ENCODE measurements around the gene EHD4. TPM values are rescaled to one million over a fixed set of nuclear protein-coding genes. Genes with fewer than 3 reads are reported as not detected.

Gene EHD4
- polyA plus RNA-seq, 3 donors, result 12.8 to 16.0 (median 14.2) TPM

DNA sequence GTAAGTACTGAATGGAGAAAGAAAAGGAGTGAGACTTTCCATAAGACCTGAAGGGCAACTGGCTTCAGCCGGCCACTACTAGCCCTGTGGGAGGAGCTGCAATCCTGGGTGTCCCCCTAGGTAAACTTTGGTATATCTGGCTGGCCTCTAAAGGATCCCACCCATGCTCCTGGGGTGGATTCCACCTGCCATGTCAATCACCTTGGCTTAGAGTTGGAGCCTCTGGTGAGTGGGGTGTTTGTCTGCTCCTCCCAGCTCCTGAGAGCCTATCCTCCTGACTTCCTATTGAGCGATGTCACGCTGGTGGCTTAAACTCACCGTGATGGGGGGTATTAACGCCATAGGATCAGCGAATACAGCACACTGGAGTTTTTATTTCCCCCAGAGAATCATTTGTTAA is 81.1 kb downstream of the EHD4 start:
- Histone ChIP-seq H3K79me2 (ENCODE audit: insufficient read depth, low read length) (no peaks in the 10 kb centered on the region), H3K36me3 (replicated peaks in 1 of 2; ENCODE audit: control insufficient read depth in 1 of 2, insufficient read depth in 2 of 2, low read length in 2 of 2) (no peaks in the 10 kb centered on the region), H3K4me3 (replicated peaks in 1 of 3; ENCODE audit: low read depth in 2 of 3, low read length in 3 of 3) (no peak overlapping the region), H3K9ac (ENCODE audit: insufficient read depth, low read length, poor library complexity, severe bottlenecking) (no peak overlapping the region), H3K27me3 (ENCODE audit: control insufficient read depth in 2 of 2, insufficient read depth in 2 of 2, low read length in 2 of 2) (no peaks in the 10 kb centered on the region), H4K20me1 (ENCODE audit: insufficient read depth, low read length) (no peaks in the 10 kb centered on the region), H3K27ac (ENCODE audit: low read depth in 1 of 2, low read length in 2 of 2) (no peak overlapping the region), H3K4me2 (replicated peaks; ENCODE audit: extremely low read depth, low read length, poor library complexity, severe bottlenecking) (no peak overlapping the region), H3K4me1 (ENCODE audit: control insufficient read depth in 1 of 2, insufficient read depth in 2 of 2, low read length in 2 of 2) (peaks cover 27 to 31% of the 10 kb centered on the region in 2 donors), H2AFZ (ENCODE audit: insufficient read depth, low read depth, low read length, poor library complexity, severe bottlenecking) (no peak overlapping the region), H3K9me3 (replicated peaks in 1 of 2; ENCODE audit: control insufficient read depth in 1 of 2, insufficient read depth in 1 of 2, low read length in 2 of 2) (no peaks in the 10 kb centered on the region)
- H3K4me1 Mint-ChIP-seq, result peaks cover 35% of the 10 kb centered on the region
- no peak for DNase-seq
- TF ChIP-seq, protein P1, sequence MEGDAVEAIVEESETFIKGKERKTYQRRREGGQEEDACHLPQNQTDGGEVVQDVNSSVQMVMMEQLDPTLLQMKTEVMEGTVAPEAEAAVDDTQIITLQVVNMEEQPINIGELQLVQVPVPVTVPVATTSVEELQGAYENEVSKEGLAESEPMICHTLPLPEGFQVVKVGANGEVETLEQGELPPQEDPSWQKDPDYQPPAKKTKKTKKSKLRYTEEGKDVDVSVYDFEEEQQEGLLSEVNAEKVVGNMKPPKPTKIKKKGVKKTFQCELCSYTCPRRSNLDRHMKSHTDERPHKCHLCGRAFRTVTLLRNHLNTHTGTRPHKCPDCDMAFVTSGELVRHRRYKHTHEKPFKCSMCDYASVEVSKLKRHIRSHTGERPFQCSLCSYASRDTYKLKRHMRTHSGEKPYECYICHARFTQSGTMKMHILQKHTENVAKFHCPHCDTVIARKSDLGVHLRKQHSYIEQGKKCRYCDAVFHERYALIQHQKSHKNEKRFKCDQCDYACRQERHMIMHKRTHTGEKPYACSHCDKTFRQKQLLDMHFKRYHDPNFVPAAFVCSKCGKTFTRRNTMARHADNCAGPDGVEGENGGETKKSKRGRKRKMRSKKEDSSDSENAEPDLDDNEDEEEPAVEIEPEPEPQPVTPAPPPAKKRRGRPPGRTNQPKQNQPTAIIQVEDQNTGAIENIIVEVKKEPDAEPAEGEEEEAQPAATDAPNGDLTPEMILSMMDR (IDR thresholded peaks at IDR 0.05), result no peak
- intact Hi-C loops (cut with micrococcal nuclease), result no loop called here
- H3K27me3 Mint-ChIP-seq (ENCODE audit: low read depth in 3 of 3), result peaks cover 0 to 4% (median 2%) of the 10 kb centered on the region in 3 donors
- no peak overlapping the region for H3K27ac Mint-ChIP-seq
- H3K9me3 Mint-ChIP-seq, result peaks cover 0 to 3% (median 0%) of the 10 kb centered on the region in 7 donors
- 94% methylated on average over 6 of the region's 6 CpGs for WGBS (ENCODE audit: insufficient coverage)
- H3K36me3 Mint-ChIP-seq, result peaks cover 0 to 2% of the 10 kb centered on the region in 2 donors
- no peak overlapping the region for H3K4me3 Mint-ChIP-seq

DNA sequence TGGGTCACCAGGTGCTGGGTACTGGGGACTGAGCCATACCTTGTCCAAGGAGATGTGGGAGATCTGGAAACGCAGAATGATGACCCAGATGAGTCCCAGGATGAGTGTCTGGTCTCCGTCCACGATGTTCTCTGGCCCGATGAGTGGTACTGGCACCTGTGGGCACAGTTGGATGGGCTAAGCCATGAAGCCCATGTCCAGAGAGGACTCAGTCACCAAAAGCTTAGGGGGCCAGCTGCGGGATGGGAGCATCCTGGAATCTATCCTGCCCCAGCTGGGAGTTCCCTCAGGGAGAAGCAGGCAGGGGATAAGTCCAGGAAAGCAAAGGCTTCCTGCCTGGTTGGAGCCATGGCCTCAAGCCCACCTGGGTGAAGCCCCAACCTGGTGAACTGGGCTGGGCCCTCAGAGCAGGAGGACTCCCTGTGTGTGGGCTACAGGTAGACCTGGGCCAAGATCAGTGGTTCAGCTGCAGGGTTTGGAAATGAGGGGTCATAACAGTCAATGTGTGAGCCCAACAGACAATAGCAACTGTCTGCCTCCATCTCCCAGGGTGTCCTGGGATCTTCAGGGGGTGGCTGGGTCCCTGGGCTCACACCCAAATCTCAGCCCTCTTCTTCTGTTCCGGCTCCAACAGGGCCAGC is 82.2 kb downstream of the EHD4 start:
- WGBS (ENCODE audit: insufficient coverage), result 97% methylated on average over 6 of the region's 6 CpGs
- Histone ChIP-seq H3K4me2 (replicated peaks; ENCODE audit: extremely low read depth, low read length, poor library complexity, severe bottlenecking) (no peak overlapping the region), H3K4me1 (ENCODE audit: control insufficient read depth in 1 of 2, insufficient read depth in 2 of 2, low read length in 2 of 2) (peaks cover 26 to 27% of the 10 kb centered on the region in 2 donors), H3K27me3 (ENCODE audit: control insufficient read depth in 2 of 2, insufficient read depth in 2 of 2, low read length in 2 of 2) (no peaks in the 10 kb centered on the region), H3K36me3 (replicated peaks in 1 of 2; ENCODE audit: control insufficient read depth in 1 of 2, insufficient read depth in 2 of 2, low read length in 2 of 2) (no peaks in the 10 kb centered on the region), H3K4me3 (replicated peaks in 1 of 3; ENCODE audit: low read depth in 2 of 3, low read length in 3 of 3) (no peak overlapping the region), H3K9me3 (replicated peaks in 1 of 2; ENCODE audit: control insufficient read depth in 1 of 2, insufficient read depth in 1 of 2, low read length in 2 of 2) (no peaks in the 10 kb centered on the region), H3K9ac (ENCODE audit: insufficient read depth, low read length, poor library complexity, severe bottlenecking) (no peak overlapping the region), H2AFZ (ENCODE audit: insufficient read depth, low read depth, low read length, poor library complexity, severe bottlenecking) (no peak overlapping the region), H4K20me1 (ENCODE audit: insufficient read depth, low read length) (no peaks in the 10 kb centered on the region), H3K27ac (ENCODE audit: low read depth in 1 of 2, low read length in 2 of 2) (no peak overlapping the region), H3K79me2 (ENCODE audit: insufficient read depth, low read length) (no peaks in the 10 kb centered on the region)
- H3K9me3 Mint-ChIP-seq, result peaks cover 0 to 2% (median 0%) of the 10 kb centered on the region in 7 donors
- H3K4me3 Mint-ChIP-seq, result no peak overlapping the region
- no peak for DNase-seq
- peaks cover 0 to 4% (median 2%) of the 10 kb centered on the region in 3 donors for H3K27me3 Mint-ChIP-seq (ENCODE audit: low read depth in 3 of 3)
- TF ChIP-seq, protein P1 (IDR thresholded peaks at IDR 0.05), result no peak
- H3K36me3 Mint-ChIP-seq, result no peaks in the 10 kb centered on the region
- H3K4me1 Mint-ChIP-seq, result peaks cover 30% of the 10 kb centered on the region
- intact Hi-C loops (cut with micrococcal nuclease), result no loop called here
- peak overlapping the region in 1 of 7 donors; percentile 38 for H3K27ac Mint-ChIP-seq

Data from CD14-positive monocyte (primary cell).